A549 (cell line): ENCODE measurements around the gene TMEM145. TPM values are rescaled to one million over a fixed set of nuclear protein-coding genes. Genes with fewer than 3 reads are reported as not detected.

Experiments
- ATAC-seq, 2 experiments: fragments of 200-7000 bp in 1 of 2; fragments of >200 bp in 1 of 2; cut with Nextera tagmentation in 1 of 2; cut with Tn5 transposase in 1 of 2; 3 replicates each; pipeline versions ENCODE4 v1.8.0 to v1.9.1; 2018 to 2020; ENCODE audit warnings: mild to moderate bottlenecking in 1 of 2, moderate library complexity in 1 of 2
- CTCF ChIA-PET: fragments of 300-600 bp; sonication (Branson Sonifier 250); formaldehyde crosslinking; extraction: SDS; loops from one replicate; lab custom pipeline; 2021; ENCODE audit warnings: antibody characterized with exemption, inconsistent platforms; lab: Yijun Ruan, JAX
- POLR2A ChIA-PET: fragments of 350-600 bp; formaldehyde crosslinking; extraction: SDS; loops from one replicate; lab custom pipeline; 2021; ENCODE audit warnings: antibody characterized with exemption, inconsistent platforms; lab: Yijun Ruan, JAX
- DNase-seq, 2 experiments: peaks; one replicate each; pipeline versions ENCODE4 v3.0.0 to v3.0.0-alpha.2; 2011 to 2016; ENCODE audit warnings: low read depth in 1 of 2, low spot score in 1 of 2
- FAIRE-seq: peaks from 2 replicates; lab custom pipeline; 2011; peaks lifted over from hg19 to GRCh38; lab: Jason Lieb, UNC
- H3K27ac ChIP-seq, 2 experiments: fragments of >200 bp; sonication (Bioruptor Twin); formaldehyde crosslinking; 3 replicates each; pipeline ENCODE4 v1.5.1; 2016 to 2017
- H3K4me1 ChIP-seq: fragments of >200 bp; sonication (Bioruptor Twin); formaldehyde crosslinking; 3 replicates; pipeline ENCODE4 v1.6.1; 2016
- H3K4me2 ChIP-seq: fragments of >200 bp; sonication (Bioruptor Twin); formaldehyde crosslinking; 3 replicates; pipeline ENCODE4 v1.6.1; 2016
- H3K4me3 ChIP-seq: fragments of >200 bp; sonication (Bioruptor Twin); formaldehyde crosslinking; 3 replicates; pipeline ENCODE4 v1.5.1; 2016
- H3K9me3 ChIP-seq: fragments of >200 bp; sonication (Bioruptor Twin); formaldehyde crosslinking; 3 replicates; pipeline ENCODE4 v1.6.1; 2016
- ATOH8 ChIP-seq: fragments of 250-450 bp; sonication (Bioruptor Pico); IDR thresholded peaks from 2 replicates; pipeline ENCODE4 v1.5.0; 2020; ENCODE audit warnings: low read depth, mild to moderate bottlenecking, moderate library complexity
- BCL3 ChIP-seq: fragments of >200 bp; sonication (Bioruptor Twin); formaldehyde crosslinking; IDR thresholded peaks from 3 replicates; pipeline ENCODE4 v1.6.1; 2016
- CHD4 ChIP-seq: fragments of 200-600 bp; sonication (generic); IDR thresholded peaks from 2 replicates; pipeline ENCODE4 v1.6.1; 2016; ENCODE audit warnings: antibody characterized with exemption, mild to moderate bottlenecking, borderline replicate concordance
- E2F6 ChIP-seq: IDR thresholded peaks from 2 replicates; pipeline ENCODE4 v1.6.1; 2012; ENCODE audit warnings: low read depth, borderline replicate concordance
- EP300 ChIP-seq, 2 experiments: fragments of >200 bp; sonication (Bioruptor Twin); formaldehyde crosslinking; IDR thresholded peaks; 2 replicates in 1 of 2; 3 replicates in 1 of 2; pipeline ENCODE4 v1.6.1; 2016 to 2017
- FOSL2 ChIP-seq, 2 experiments: fragments of 450-650 bp in 1 of 2; fragments of >200 bp in 1 of 2; sonication (Bioruptor Twin) in 1 of 2; formaldehyde crosslinking; IDR thresholded peaks; 2 replicates each; pipeline versions ENCODE4 v1.5.0 to v1.6.1; 2016 to 2020; ENCODE audit warnings: mild to moderate bottlenecking in 1 of 2, moderate library complexity in 1 of 2
- HOXB5 ChIP-seq: fragments of 250-450 bp; sonication (Bioruptor Pico); IDR thresholded peaks from 2 replicates; pipeline ENCODE4 v1.5.0; 2020; ENCODE audit warnings: mild to moderate bottlenecking, moderate library complexity
- JUN ChIP-seq, 2 experiments: fragments of >200 bp; sonication (Bioruptor Twin); formaldehyde crosslinking; IDR thresholded peaks; 2 replicates in 1 of 2; 3 replicates in 1 of 2; pipeline ENCODE4 v1.6.1; 2016 to 2017
- MAZ ChIP-seq: fragments of 150-350 bp; IDR thresholded peaks from 2 replicates; pipeline ENCODE4 v1.6.1; 2014; ENCODE audit warnings: antibody characterized with exemption, low read depth, low read length, borderline replicate concordance
- MYC ChIP-seq: IDR thresholded peaks from 2 replicates; pipeline ENCODE4 v1.6.1; 2012; ENCODE audit warnings: mild to moderate bottlenecking, inconsistent platforms, low read length, improper control_type of control experiment, borderline replicate concordance
- POLR2A ChIP-seq: IDR thresholded peaks from 2 replicates; pipeline ENCODE4 v1.6.1; 2012; ENCODE audit warnings: mild to moderate bottlenecking, low read length
- RCOR1 ChIP-seq: fragments of 150-350 bp; IDR thresholded peaks from 2 replicates; pipeline ENCODE4 v1.6.1; 2014; ENCODE audit warnings: antibody characterized with exemption, low read length, low read depth
- SMC3 ChIP-seq: fragments of >200 bp; sonication (Bioruptor Twin); formaldehyde crosslinking; IDR thresholded peaks from 3 replicates; pipeline ENCODE4 v1.6.1; 2018; ENCODE audit warnings: inconsistent platforms
- TFCP2L1 ChIP-seq: fragments of 250-450 bp; sonication (Bioruptor Pico); IDR thresholded peaks from 2 replicates; pipeline ENCODE4 v1.5.0; 2021; ENCODE audit warnings: mild to moderate bottlenecking
- TP53 ChIP-seq: fragments of 250-450 bp; sonication (Bioruptor Pico); IDR thresholded peaks from 2 replicates; pipeline ENCODE4 v1.5.0; 2021; ENCODE audit warnings: mild to moderate bottlenecking, moderate library complexity
- ZNF302 ChIP-seq: fragments of 250-450 bp; sonication (Bioruptor Pico); IDR thresholded peaks from 2 replicates; pipeline ENCODE4 v1.9.0; 2021; ENCODE audit warnings: inconsistent platforms, mild to moderate bottlenecking, moderate library complexity
- WGBS: methylation state at CpG from one replicate; pipeline ENCODE4 v1.1.6; 2017; ENCODE audit errors: missing lambda C conversion rate; 5-methylcytosine and 5-hydroxymethylcytosine counted together
- polyA plus RNA-seq, 4 experiments: library from polyadenylated mRNA; depleted of rRNA in 3 of 4; stranded (reverse); fragments of >200 nt; fragmentation: RNase III in 1 of 4; extraction: RNeasy Plus Mini Kit Qiagen cat#74134 plus additional on column Dnase treatment in 1 of 4; gene quantifications; 2 replicates in 3 of 4; 3 replicates in 1 of 4; pipeline ENCODE4 v1.2.3, GENCODE V29; 2011 to 2017
- TF ChIP-seq, protein P1 (sequence below): IDR thresholded peaks from 2 replicates; pipeline ENCODE4 v1.6.1; 2012
- TF ChIP-seq, protein P2 (sequence below): fragments of >200 bp; sonication (Bioruptor Twin); formaldehyde crosslinking; IDR thresholded peaks from 3 replicates; pipeline ENCODE4 v1.5.1; 2016

The TMEM145 gene
- polyA plus RNA-seq, 2 of the 4 experiments (the other 2 are of a cell fraction), result 0.71 to 3.6 TPM

DNA sequence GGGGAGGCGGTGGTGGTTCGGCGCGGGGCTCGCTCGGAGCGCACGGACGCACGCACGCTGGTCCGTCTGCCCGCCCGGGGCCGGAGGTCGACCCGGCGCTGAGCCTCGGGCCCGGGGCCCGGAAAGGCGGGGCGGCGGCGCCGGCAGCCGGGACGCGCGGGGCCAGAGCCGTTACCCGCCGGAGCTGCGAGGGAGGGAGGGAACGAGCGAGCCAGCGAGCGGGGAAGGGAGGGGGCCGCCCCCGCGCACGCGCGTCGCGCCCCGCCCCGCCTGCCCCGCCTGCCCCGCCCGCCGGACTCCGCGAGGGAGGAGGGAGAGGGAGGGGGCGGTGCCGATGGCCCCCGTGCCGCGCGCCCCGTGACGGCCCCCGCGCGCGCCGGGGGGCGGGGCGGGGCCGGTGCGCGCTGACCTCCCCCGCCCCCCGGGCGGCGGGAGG lies 29.0 kb upstream of the TMEM145 start:
- peak; percentile 86 to 87 for DNase-seq
- POLR2A ChIA-PET, result interaction anchor here (0.6 kb wide), 1 partner anchor 139 kb away, joined by 4 read pairs; no protein-coding TSS in a partner anchor
- CTCF ChIA-PET, result interaction anchor here (13.5 to 23.7 kb wide), 2 partner anchors 16 to 42 kb away, joined by 212 to 616 read pairs; partner anchors contain the start of genes GSK3A, PAFAH1B3 and PRR19

GRCh38 chr19:42284591-42285341 lies 28.3 kb upstream of the TMEM145 start:
- H3K4me2 ChIP-seq, result peak overlapping the region; percentile 100
- CTCF ChIA-PET, result interaction anchor here (0.8 to 23.7 kb wide), 4 partner anchors 15 to 176 kb away, joined by 3 to 616 read pairs (median 108); partner anchors contain the start of genes GSK3A, PAFAH1B3 and PRR19
- FAIRE-seq, result no peak
- WGBS, result 37% methylated on average over 26 of the region's 41 CpGs
- POLR2A ChIA-PET, result no interaction called here
- peak overlapping the region; percentile 94 to 98 for H3K27ac ChIP-seq
- TF ChIP-seq BCL3 (0 out of 3 replicates have a peak, but pooled peaks have one; percentile 0), CHD4 (no peak), TFCP2L1 (CRISPR knock-in tag) (no peak), MYC (no peak), FOSL2 (IDR thresholded peaks at IDR 0.05) (no peak), FOSL2 (CRISPR knock-in tag; IDR thresholded peaks at IDR 0.05) (0 out of 2 replicates have a peak, but pooled peaks have one; percentile 16), ZNF302 (no peak), TP53 (CRISPR knock-in tag) (peak; percentile 61; the same call in 1 of the 2 replicates)
- TF ChIP-seq, protein P1, sequence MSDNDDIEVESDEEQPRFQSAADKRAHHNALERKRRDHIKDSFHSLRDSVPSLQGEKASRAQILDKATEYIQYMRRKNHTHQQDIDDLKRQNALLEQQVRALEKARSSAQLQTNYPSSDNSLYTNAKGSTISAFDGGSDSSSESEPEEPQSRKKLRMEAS, result 0 out of 2 replicates have a peak, but pooled peaks have one; percentile 6
- no peak for ATAC-seq
- H3K9me3 ChIP-seq, result no peaks in the 10 kb centered on the region
- no peak for DNase-seq
- peak overlapping the region; percentile 76 for H3K4me3 ChIP-seq
- H3K4me1 ChIP-seq, result peaks cover 48% of the 10 kb centered on the region

More for the DNA sequence above, 29.0 kb upstream of the TMEM145 start:
- ATAC-seq, result peak in 1 of 2 experiments; percentile 5; a peak in 3 of 6 replicates
- Histone ChIP-seq H3K4me2 (peak overlapping the region; percentile 100), H3K4me3 (peak overlapping the region; percentile 76), H3K4me1 (peaks cover 54% of the 10 kb centered on the region), H3K27ac (peak overlapping the region; percentile 94 to 98), H3K9me3 (no peaks in the 10 kb centered on the region)
- TF ChIP-seq BCL3, result peak; percentile 88; the same call in 1 of the 3 replicates
- TF ChIP-seq E2F6, result no peak; the same call in 1 of the 2 replicates
- peak in 1 of 2 experiments; percentile 61; a peak in 1 of 5 replicates for TF ChIP-seq EP300 (IDR thresholded peaks at IDR 0.05)
- TF ChIP-seq POLR2A, result peak; percentile 54
- peak; percentile 59; the same call in 1 of the 2 replicates for TF ChIP-seq TP53 (CRISPR knock-in tag)
- TF ChIP-seq, protein P1, result 0 out of 2 replicates have a peak, but pooled peaks have one; percentile 20
- TF ChIP-seq HOXB5, result peak; percentile 69; the same call in 1 of the 2 replicates
- TF ChIP-seq MAZ, result peak; percentile 79; the same call in 1 of the 2 replicates
- TF ChIP-seq SMC3, result peak; percentile 25; the same call in 1 of the 3 replicates
- TF ChIP-seq RCOR1, result no peak
- peak; percentile 92 to 99 for TF ChIP-seq JUN (IDR thresholded peaks at IDR 0.05)
- TF ChIP-seq, protein P2, sequence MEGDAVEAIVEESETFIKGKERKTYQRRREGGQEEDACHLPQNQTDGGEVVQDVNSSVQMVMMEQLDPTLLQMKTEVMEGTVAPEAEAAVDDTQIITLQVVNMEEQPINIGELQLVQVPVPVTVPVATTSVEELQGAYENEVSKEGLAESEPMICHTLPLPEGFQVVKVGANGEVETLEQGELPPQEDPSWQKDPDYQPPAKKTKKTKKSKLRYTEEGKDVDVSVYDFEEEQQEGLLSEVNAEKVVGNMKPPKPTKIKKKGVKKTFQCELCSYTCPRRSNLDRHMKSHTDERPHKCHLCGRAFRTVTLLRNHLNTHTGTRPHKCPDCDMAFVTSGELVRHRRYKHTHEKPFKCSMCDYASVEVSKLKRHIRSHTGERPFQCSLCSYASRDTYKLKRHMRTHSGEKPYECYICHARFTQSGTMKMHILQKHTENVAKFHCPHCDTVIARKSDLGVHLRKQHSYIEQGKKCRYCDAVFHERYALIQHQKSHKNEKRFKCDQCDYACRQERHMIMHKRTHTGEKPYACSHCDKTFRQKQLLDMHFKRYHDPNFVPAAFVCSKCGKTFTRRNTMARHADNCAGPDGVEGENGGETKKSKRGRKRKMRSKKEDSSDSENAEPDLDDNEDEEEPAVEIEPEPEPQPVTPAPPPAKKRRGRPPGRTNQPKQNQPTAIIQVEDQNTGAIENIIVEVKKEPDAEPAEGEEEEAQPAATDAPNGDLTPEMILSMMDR, result no peak
- TF ChIP-seq ATOH8 (CRISPR knock-in tag), result peak; percentile 57; the same call in 1 of the 2 replicates
- no peak for FAIRE-seq
- 2% methylated on average over 19 of the region's 76 CpGs for WGBS
